Adrenal gland (tissue), 5 donors: ENCODE data around the gene TRNAU1AP.

ENCODE experiments used
- POLR2A ChIP-seq, 2 donors: fragments of 450-650 bp; IDR thresholded peaks; one replicate each; pipeline ENCODE4 v1.6.1; 2017; ENCODE audit warnings: antibody characterized with exemption in 2 of 2, mild to moderate bottlenecking in 2 of 2, moderate library complexity in 1 of 2
- TF ChIP-seq, protein P1 (sequence below), 6 experiments: fragments of 450-650 bp in 4 of 6; fragments of 200-600 bp in 2 of 6; sonication (generic) in 1 of 6; IDR thresholded peaks; 1 replicate in 5 of 6; 2 replicates in 1 of 6; pipeline versions ENCODE4 v1.5.1 to v1.8.0; 2016 to 2021; ENCODE audit warnings: antibody characterized with exemption in 6 of 6, mild to moderate bottlenecking in 2 of 6, moderate library complexity in 1 of 6
- donor health status: DM: no; HTN: no; CAD: no.

- TF ChIP-seq POLR2A (IDR thresholded peaks at IDR 0.05): no peak
- TF ChIP-seq, protein P1, sequence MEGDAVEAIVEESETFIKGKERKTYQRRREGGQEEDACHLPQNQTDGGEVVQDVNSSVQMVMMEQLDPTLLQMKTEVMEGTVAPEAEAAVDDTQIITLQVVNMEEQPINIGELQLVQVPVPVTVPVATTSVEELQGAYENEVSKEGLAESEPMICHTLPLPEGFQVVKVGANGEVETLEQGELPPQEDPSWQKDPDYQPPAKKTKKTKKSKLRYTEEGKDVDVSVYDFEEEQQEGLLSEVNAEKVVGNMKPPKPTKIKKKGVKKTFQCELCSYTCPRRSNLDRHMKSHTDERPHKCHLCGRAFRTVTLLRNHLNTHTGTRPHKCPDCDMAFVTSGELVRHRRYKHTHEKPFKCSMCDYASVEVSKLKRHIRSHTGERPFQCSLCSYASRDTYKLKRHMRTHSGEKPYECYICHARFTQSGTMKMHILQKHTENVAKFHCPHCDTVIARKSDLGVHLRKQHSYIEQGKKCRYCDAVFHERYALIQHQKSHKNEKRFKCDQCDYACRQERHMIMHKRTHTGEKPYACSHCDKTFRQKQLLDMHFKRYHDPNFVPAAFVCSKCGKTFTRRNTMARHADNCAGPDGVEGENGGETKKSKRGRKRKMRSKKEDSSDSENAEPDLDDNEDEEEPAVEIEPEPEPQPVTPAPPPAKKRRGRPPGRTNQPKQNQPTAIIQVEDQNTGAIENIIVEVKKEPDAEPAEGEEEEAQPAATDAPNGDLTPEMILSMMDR (IDR thresholded peaks at IDR 0.05): no peak
Measured at GRCh38 chr1:28582248-28582615, 29.3 kb downstream of the TRNAU1AP start.
